22Rv1 (cell line): ENCODE measurements around the gene KRT4.

Source experiments
- ZFX ChIP-seq: fragments of 450-650 bp; IDR thresholded peaks from 2 replicates; pipeline ENCODE4 v1.6.1; 2017; ENCODE audit warnings: antibody characterized with exemption, borderline replicate concordance
- TF ChIP-seq, protein P1 (sequence below): fragments of 450-650 bp; IDR thresholded peaks from 2 replicates; pipeline ENCODE4 v1.5.1; 2017; ENCODE audit warnings: mild to moderate bottlenecking

DNA sequence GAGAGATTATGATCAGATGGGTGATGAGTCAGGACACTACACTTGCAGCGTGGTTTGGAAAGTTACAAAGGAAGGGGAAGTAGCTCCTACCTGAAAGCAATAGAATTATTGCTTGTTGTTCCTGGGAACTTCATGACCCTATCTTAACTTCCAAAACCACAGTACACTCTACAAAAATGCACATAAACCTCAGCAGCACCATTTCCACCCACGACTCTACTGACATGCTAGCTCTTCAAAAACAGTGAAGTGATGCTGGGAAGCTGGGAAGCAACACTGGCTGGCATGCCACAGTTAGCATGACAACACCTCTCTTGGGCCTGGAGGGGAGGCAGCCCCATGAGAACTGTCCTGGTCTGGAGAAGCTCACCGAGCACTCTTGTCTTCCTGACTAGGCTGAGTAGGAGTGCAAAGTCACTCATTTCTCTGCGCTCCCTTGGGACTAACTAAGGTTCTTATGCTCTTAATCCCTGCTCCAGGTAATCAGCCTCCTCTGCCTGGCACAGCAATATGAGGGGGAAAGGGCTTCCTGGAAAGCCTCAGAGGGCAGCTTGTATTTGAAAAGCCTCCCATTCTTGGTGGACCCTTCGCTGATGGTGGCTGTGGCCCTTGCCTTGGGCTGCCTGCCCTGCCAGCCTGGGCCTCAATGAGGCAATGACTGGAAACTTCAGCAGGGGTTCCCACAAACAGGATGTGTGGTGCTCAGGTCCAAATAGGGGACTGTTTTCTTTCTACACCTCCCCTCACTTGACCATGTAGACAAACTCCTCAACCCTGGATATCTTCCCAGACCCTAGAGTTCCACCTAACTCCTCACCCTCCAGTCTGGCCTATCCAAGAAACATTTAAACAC is 19.2 kb downstream of the KRT4 start:
- TF ChIP-seq, protein P1, sequence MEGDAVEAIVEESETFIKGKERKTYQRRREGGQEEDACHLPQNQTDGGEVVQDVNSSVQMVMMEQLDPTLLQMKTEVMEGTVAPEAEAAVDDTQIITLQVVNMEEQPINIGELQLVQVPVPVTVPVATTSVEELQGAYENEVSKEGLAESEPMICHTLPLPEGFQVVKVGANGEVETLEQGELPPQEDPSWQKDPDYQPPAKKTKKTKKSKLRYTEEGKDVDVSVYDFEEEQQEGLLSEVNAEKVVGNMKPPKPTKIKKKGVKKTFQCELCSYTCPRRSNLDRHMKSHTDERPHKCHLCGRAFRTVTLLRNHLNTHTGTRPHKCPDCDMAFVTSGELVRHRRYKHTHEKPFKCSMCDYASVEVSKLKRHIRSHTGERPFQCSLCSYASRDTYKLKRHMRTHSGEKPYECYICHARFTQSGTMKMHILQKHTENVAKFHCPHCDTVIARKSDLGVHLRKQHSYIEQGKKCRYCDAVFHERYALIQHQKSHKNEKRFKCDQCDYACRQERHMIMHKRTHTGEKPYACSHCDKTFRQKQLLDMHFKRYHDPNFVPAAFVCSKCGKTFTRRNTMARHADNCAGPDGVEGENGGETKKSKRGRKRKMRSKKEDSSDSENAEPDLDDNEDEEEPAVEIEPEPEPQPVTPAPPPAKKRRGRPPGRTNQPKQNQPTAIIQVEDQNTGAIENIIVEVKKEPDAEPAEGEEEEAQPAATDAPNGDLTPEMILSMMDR: no peak
- TF ChIP-seq ZFX: no peak
